Thoracic aorta (tissue), 2 donors: ENCODE measurements around the gene SARM1. TPM values are rescaled to one million over a fixed set of nuclear protein-coding genes. Genes with fewer than 3 reads are reported as not detected.

Source experiments
- ATAC-seq: fragments of 150-250 bp; one replicate; pipeline ENCODE4 v1.8.0; 2017; ENCODE audit warnings: low read depth; ENCODE audit not compliant: insufficient number of reproducible peaks, low FRiP score
- DNase-seq: peaks from one replicate; pipeline ENCODE4 v3.0.0-alpha.2; 2020; ENCODE audit warnings: low spot score
- H3K27ac ChIP-seq, 2 donors: fragments of 200-600 bp; sonication (generic); 1 replicate in 1 of 2; 2 replicates in 1 of 2; pipeline ENCODE4 v1.5.1; 2016; ENCODE audit warnings: mild to moderate bottlenecking in 2 of 2, moderate library complexity in 2 of 2
- H3K27me3 ChIP-seq: fragments of 200-600 bp; sonication (generic); replicated peaks from 2 replicates; pipeline ENCODE4 v1.6.0; 2016; ENCODE audit warnings: mild to moderate bottlenecking; ENCODE audit not compliant: insufficient read depth
- H3K36me3 ChIP-seq: fragments of 200-600 bp; sonication (generic); one replicate; pipeline ENCODE4 v1.5.1; 2016
- H3K4me1 ChIP-seq, 2 donors: fragments of 200-600 bp; sonication (generic); 1 replicate in 1 of 2; 2 replicates in 1 of 2; pipeline versions ENCODE4 v1.5.1 to v1.6.0; 2016; ENCODE audit warnings: low read depth in 2 of 2, mild to moderate bottlenecking in 1 of 2; ENCODE audit not compliant: control insufficient read depth in 1 of 2
- H3K4me3 ChIP-seq: fragments of 200-600 bp; sonication (generic); 2 replicates; pipeline ENCODE4 v1.5.1; 2016; ENCODE audit warnings: mild to moderate bottlenecking
- H3K9me3 ChIP-seq: fragments of 200-600 bp; sonication (generic); 2 replicates; pipeline ENCODE4 v1.5.1; 2016
- total RNA-seq, 2 donors: library from RNA; depleted of rRNA; stranded (reverse); fragments of >200 nt; gene quantifications; one replicate each; pipeline versions ENCODE4 v1.1.0 to v1.2.3, GENCODE V29; 2016
- TF ChIP-seq, protein P1 (sequence below): fragments of 200-600 bp; sonication (generic); IDR thresholded peaks from one replicate; pipeline ENCODE4 v1.5.1; 2019; ENCODE audit warnings: antibody characterized with exemption

The SARM1 gene
- total RNA-seq, 2 donors from 2014 or later = 19.5 to 24.1 TPM

DNA sequence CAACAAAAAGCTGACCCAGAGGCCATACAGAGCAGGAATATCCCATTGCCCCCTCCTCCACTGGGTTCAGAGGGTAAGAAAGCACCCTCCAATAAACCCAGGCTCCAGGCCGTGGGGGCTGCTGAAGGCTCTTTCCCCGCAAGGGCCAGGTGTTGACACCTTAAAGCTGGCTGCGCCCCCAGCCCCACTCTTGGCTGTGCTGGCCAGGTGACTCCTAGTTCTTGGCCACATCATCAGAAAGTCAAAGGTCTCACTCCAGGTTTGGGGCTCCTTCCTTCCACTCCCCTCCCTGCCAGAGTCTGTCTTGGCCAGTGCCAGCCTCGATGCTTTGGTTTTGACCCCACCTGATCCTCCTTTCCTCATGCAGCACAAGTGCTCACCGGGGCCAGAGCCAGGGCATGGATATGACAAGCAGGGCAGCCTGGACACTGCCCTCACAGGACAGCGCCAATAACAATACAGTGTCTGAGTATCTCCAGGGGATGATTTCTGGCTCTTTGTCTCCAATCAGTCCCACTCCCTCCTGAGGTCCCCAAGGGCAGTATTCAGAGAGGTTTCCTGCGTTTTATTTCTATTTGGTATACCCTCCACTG, 26.3 kb downstream of the SARM1 start:
- TF ChIP-seq, protein P1, sequence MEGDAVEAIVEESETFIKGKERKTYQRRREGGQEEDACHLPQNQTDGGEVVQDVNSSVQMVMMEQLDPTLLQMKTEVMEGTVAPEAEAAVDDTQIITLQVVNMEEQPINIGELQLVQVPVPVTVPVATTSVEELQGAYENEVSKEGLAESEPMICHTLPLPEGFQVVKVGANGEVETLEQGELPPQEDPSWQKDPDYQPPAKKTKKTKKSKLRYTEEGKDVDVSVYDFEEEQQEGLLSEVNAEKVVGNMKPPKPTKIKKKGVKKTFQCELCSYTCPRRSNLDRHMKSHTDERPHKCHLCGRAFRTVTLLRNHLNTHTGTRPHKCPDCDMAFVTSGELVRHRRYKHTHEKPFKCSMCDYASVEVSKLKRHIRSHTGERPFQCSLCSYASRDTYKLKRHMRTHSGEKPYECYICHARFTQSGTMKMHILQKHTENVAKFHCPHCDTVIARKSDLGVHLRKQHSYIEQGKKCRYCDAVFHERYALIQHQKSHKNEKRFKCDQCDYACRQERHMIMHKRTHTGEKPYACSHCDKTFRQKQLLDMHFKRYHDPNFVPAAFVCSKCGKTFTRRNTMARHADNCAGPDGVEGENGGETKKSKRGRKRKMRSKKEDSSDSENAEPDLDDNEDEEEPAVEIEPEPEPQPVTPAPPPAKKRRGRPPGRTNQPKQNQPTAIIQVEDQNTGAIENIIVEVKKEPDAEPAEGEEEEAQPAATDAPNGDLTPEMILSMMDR = no peak
- ATAC-seq = no peak
- H3K36me3 ChIP-seq = peaks cover 29% of the 10 kb centered on the region

DNA sequence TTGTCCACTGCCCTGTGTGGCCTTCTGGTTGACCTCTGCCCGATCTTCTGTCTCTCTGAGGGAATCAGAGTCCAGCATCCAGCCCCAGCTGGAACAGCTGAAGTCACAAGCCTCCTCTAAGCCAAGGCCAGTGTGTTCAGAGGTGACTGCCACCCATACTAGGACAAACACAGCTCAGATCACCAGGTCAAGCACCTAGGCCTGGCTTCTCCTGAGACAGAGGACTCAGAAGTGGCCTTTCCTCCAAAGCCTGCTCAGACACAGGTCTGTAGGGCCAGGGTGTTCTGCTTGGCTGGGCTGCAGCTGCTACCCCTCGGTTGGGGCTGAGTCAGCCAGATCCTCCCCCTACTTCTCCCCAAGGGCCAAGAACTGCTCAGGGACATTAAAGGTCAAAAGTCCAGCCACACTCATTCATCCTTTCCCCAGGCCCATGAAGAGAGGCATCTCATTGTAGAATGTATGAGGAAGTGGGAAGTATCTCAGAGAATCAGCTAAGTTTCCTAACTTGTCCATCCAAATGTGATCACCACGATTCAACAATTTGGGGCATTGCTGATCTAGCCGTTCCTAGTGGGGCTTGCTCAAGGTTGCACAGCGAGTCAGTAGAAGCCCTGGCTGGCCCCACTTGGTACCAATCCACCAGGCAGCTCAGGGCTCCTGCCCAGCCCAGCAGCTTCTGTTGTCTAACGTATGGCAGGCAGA, 26.9 kb downstream of the SARM1 start:
- no peak for ATAC-seq
- Histone ChIP-seq H3K27me3 (no peaks in the 10 kb centered on the region), H3K4me3 (no peak overlapping the region), H3K36me3 (peaks cover 26% of the 10 kb centered on the region), H3K4me1 (no peaks in the 10 kb centered on the region), H3K27ac (no peak overlapping the region), H3K9me3 (no peaks in the 10 kb centered on the region)
- TF ChIP-seq, protein P1 = no peak
- no peak for DNase-seq

More for the DNA sequence above, 26.3 kb downstream of the SARM1 start:
- Histone ChIP-seq H3K9me3 (no peaks in the 10 kb centered on the region), H3K4me1 (no peaks in the 10 kb centered on the region), H3K27me3 (no peaks in the 10 kb centered on the region), H3K4me3 (no peak overlapping the region), H3K27ac (no peak overlapping the region)
- DNase-seq = no peak

DNA sequence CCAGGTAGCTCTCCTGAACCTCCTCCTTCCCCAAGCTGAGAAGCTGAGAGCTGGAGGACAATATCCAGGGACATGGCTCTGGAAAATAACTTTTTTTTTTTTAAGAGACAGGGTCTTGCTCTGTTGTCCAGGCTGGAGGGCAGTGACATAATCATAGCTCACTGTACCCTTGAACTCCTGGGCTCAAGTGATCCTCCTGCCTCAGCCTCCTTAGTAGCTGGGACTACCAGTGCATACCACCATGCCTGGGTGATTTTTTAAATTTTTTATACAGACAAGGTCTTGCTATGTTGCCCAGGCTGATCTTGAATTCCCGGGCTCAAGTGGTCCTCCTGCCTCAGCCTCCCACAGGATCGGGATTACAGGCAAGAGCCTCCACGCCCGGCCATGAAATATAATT, 28.3 kb downstream of the SARM1 start:
- no peaks in the 10 kb centered on the region for H3K9me3 ChIP-seq
- peaks cover 19% of the 10 kb centered on the region for H3K36me3 ChIP-seq

DNA sequence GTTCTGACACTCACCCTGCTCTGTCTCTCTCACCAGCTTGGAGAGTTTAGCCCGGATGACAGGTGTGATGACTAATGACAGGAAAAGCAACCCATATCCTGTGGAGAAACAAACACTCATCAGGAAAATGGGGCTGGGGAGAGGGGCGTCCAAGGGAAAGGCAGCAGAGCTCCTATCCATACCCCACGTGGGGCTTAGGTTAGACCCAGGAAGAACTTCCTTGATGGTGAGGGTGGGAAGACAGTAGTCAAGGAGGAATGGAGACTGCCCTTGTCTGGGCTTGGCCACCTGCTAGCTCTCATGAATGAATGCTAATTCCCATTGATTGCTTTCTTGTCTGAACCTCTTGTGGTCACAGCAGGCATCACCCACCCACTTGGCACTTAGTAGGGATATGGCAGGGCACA, 30.7 kb downstream of the SARM1 start:
- H3K9me3 ChIP-seq = no peaks in the 10 kb centered on the region
- H3K4me1 ChIP-seq = peaks cover 8 to 24% of the 10 kb centered on the region in 2 donors
- DNase-seq (no peak), ATAC-seq (no peak)
- no peaks in the 10 kb centered on the region for H3K27me3 ChIP-seq
- H3K36me3 ChIP-seq = peaks cover 8% of the 10 kb centered on the region
- H3K4me3 ChIP-seq = no peak overlapping the region
- TF ChIP-seq, protein P1 = no peak
- no peak overlapping the region for H3K27ac ChIP-seq

More for the DNA sequence above, 28.3 kb downstream of the SARM1 start:
- ATAC-seq (no peak), DNase-seq (no peak)
- H3K4me1 ChIP-seq = peaks cover 3 to 11% of the 10 kb centered on the region in 2 donors
- TF ChIP-seq, protein P1 = no peak
- H3K27me3 ChIP-seq = no peaks in the 10 kb centered on the region
- H3K4me3 ChIP-seq = no peak overlapping the region
- H3K27ac ChIP-seq = no peak overlapping the region

DNA sequence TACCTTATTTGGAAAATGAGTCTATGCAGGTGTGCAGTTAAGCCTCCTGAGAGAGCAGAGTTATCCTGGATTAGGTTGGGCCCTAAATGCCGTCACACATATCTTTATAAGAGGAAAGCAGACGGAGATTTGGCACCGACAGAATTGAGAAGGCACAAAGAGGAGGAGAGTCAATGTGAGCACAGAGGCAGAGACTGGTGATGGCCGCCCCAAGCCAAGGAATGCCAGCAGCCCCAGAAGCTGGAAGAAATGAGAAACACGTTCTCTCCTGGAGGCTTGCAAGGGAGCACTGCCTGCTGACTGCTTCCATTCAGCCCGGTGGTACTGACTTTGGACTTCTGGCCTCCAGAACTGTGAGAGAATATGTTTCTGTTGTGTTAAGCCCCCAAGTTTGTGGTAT, 31.4 kb downstream of the SARM1 start:
- Histone ChIP-seq H3K4me1 (peaks cover 8 to 24% of the 10 kb centered on the region in 2 donors), H3K4me3 (no peak overlapping the region), H3K9me3 (no peaks in the 10 kb centered on the region), H3K36me3 (peaks cover 8% of the 10 kb centered on the region), H3K27me3 (no peaks in the 10 kb centered on the region), H3K27ac (no peak overlapping the region)
- no peak for DNase-seq
- no peak for ATAC-seq
- TF ChIP-seq, protein P1 = no peak
